MM.1S (cell line): ENCODE measurements around the gene ROR2.
A peak's percentile ranks its signal among the peaks of the same experiment; 100 is the strongest.

ENCODE experiments used
- DNase-seq: peaks from one replicate; pipeline ENCODE4 v3.0.0-alpha.2; 2015
- H2AFZ ChIP-seq: fragments of 300-600 bp; sonication (generic); 2 replicates; pipeline ENCODE4 v1.6.0; 2016; ENCODE audit warnings: antibody characterized with exemption, low read length
- H3F3A ChIP-seq: fragments of 300-600 bp; sonication (generic); 2 replicates; pipeline ENCODE4 v1.6.1; 2016; ENCODE audit warnings: mild to moderate bottlenecking, antibody characterized with exemption, low read length, moderate library complexity, mixed read lengths; ENCODE audit not compliant: insufficient read depth
- H3K27ac ChIP-seq: fragments of 300-600 bp; sonication (generic); 2 replicates; pipeline ENCODE4 v1.5.1; 2016; ENCODE audit warnings: mild to moderate bottlenecking, low read length
- H3K27me3 ChIP-seq: fragments of 300-600 bp; sonication (generic); replicated peaks from 2 replicates; pipeline ENCODE4 v1.6.0; 2016; ENCODE audit warnings: low read length; ENCODE audit not compliant: insufficient read depth
- H3K36me3 ChIP-seq: fragments of 300-600 bp; sonication (generic); replicated peaks from 2 replicates; pipeline ENCODE4 v1.6.1; 2016; ENCODE audit warnings: mild to moderate bottlenecking, low read length, mixed read lengths; ENCODE audit not compliant: insufficient read depth
- H3K4me1 ChIP-seq: fragments of 300-600 bp; sonication (generic); 2 replicates; pipeline ENCODE4 v1.6.1; 2016; ENCODE audit warnings: low read length, mixed read lengths
- H3K4me2 ChIP-seq: fragments of 300-600 bp; sonication (generic); 2 replicates; pipeline ENCODE4 v1.6.0; 2016; ENCODE audit warnings: low read depth, low read length
- H3K4me3 ChIP-seq: fragments of 300-600 bp; sonication (generic); 2 replicates; pipeline ENCODE4 v1.5.1; 2016; ENCODE audit warnings: low read length, mixed read lengths
- H3K79me2 ChIP-seq: fragments of 300-600 bp; sonication (generic); 2 replicates; pipeline ENCODE4 v1.6.1; 2016; ENCODE audit warnings: mixed run types, low read length, mixed read lengths
- H3K9ac ChIP-seq: fragments of 300-600 bp; sonication (generic); 2 replicates; pipeline ENCODE4 v1.6.1; 2016; ENCODE audit warnings: low read length, mixed read lengths
- H3K9me2 ChIP-seq: fragments of 300-600 bp; sonication (generic); replicated peaks from 2 replicates; pipeline ENCODE4 v1.6.1; 2016; ENCODE audit warnings: mild to moderate bottlenecking, low read length, mixed read lengths; ENCODE audit not compliant: insufficient read depth
- H3K9me3 ChIP-seq: fragments of 300-600 bp; sonication (generic); replicated peaks from 2 replicates; pipeline ENCODE4 v1.6.1; 2016; ENCODE audit warnings: mild to moderate bottlenecking, low read length, mixed read lengths; ENCODE audit not compliant: insufficient read depth
- H4K20me1 ChIP-seq: fragments of 300-600 bp; sonication (generic); 2 replicates; pipeline ENCODE4 v1.6.1; 2016; ENCODE audit warnings: mild to moderate bottlenecking, low read length, moderate library complexity, mixed read lengths; ENCODE audit not compliant: insufficient read depth
- CTCF ChIP-seq: fragments of 300-600 bp; sonication (generic); IDR thresholded peaks from 2 replicates; pipeline ENCODE4 v1.5.1; 2016; ENCODE audit warnings: antibody characterized with exemption, low read length, mixed read lengths
- EZH2 ChIP-seq: fragments of 300-600 bp; sonication (generic); optimal IDR thresholded peaks from 2 replicates; pipeline ENCODE3; 2017; ENCODE audit warnings: low read depth, mild to moderate bottlenecking, antibody characterized with exemption, low read length, mixed read lengths
- EZH2phosphoT487 ChIP-seq: fragments of 300-600 bp; sonication (generic); IDR thresholded peaks from 2 replicates; pipeline ENCODE4 v1.6.1; 2018; ENCODE audit warnings: antibody characterized with exemption, low read length

Gene ROR2

GRCh38 chr9:91712811-91713210 lies 237.2 kb downstream of the ROR2 start:
- H4K20me1 ChIP-seq = no peaks in the 10 kb centered on the region
- no peaks in the 10 kb centered on the region for H3K9me3 ChIP-seq
- H3K9me2 ChIP-seq = no peaks in the 10 kb centered on the region
- peak overlapping the region; percentile 6; the same call in 1 of the 2 replicates for H3K27ac ChIP-seq
- peak overlapping the region; percentile 27; the same call in 1 of the 2 replicates for H3K4me2 ChIP-seq
- no peak overlapping the region for H3K9ac ChIP-seq
- no peak for TF ChIP-seq EZH2
- no peak for TF ChIP-seq CTCF
- no peak for TF ChIP-seq EZH2phosphoT487
- DNase-seq = no peak
- H3F3A ChIP-seq = peaks cover 5% of the 10 kb centered on the region; the same call in 1 of the 2 replicates
- H3K4me1 ChIP-seq = no peaks in the 10 kb centered on the region
- no peaks in the 10 kb centered on the region for H3K27me3 ChIP-seq
- H3K36me3 ChIP-seq = no peaks in the 10 kb centered on the region
- H3K4me3 ChIP-seq = no peak overlapping the region
- no peak overlapping the region for H2AFZ ChIP-seq
- H3K79me2 ChIP-seq = no peaks in the 10 kb centered on the region

- peak overlapping the region; percentile 6; the same call in 1 of the 2 replicates for H3K27ac ChIP-seq
- peak overlapping the region; percentile 15; the same call in 1 of the 2 replicates for H3K9ac ChIP-seq
- TF ChIP-seq CTCF = no peak
- TF ChIP-seq EZH2 = no peak
- no peak for TF ChIP-seq EZH2phosphoT487
- no peaks in the 10 kb centered on the region for H3K9me3 ChIP-seq
- H3K4me1 ChIP-seq = no peaks in the 10 kb centered on the region
- H3K9me2 ChIP-seq = no peaks in the 10 kb centered on the region
- H3K36me3 ChIP-seq = no peaks in the 10 kb centered on the region
- H3F3A ChIP-seq = peaks cover 5% of the 10 kb centered on the region; the same call in 1 of the 2 replicates
- H2AFZ ChIP-seq = peak overlapping the region; percentile 53; the same call in 1 of the 2 replicates
- H4K20me1 ChIP-seq = no peaks in the 10 kb centered on the region
- peak; percentile 82 for DNase-seq
- H3K4me2 ChIP-seq = peak overlapping the region; percentile 27
- H3K79me2 ChIP-seq = no peaks in the 10 kb centered on the region
- H3K4me3 ChIP-seq = peak overlapping the region; percentile 13; the same call in 1 of the 2 replicates
- H3K27me3 ChIP-seq = no peaks in the 10 kb centered on the region
Observed at GRCh38 chr9:91711755-91712601, 238.1 kb downstream of the ROR2 start.

GRCh38 chr9:91710158-91710557 lies 239.9 kb downstream of the ROR2 start:
- Histone ChIP-seq H3K4me3 (no peak overlapping the region), H3K27me3 (no peaks in the 10 kb centered on the region), H3K9me3 (no peaks in the 10 kb centered on the region), H3K4me2 (no peak overlapping the region), H3F3A (peaks cover 5% of the 10 kb centered on the region; the same call in 1 of the 2 replicates), H3K79me2 (no peaks in the 10 kb centered on the region), H2AFZ (no peak overlapping the region), H3K9me2 (no peaks in the 10 kb centered on the region), H3K36me3 (no peaks in the 10 kb centered on the region), H3K9ac (no peak overlapping the region), H4K20me1 (no peaks in the 10 kb centered on the region), H3K27ac (no peak overlapping the region), H3K4me1 (no peaks in the 10 kb centered on the region)
- TF ChIP-seq CTCF = no peak
- no peak for TF ChIP-seq EZH2phosphoT487
- no peak for TF ChIP-seq EZH2
- no peak for DNase-seq
